GM12891 (cell line): ENCODE measurements around the gene C1orf50.
A peak's percentile ranks its signal among the peaks of the same experiment; 100 is the strongest.

Experiments used
- PAX5 ChIP-seq: IDR thresholded peaks from 2 replicates; pipeline ENCODE4 v1.6.1; 2011; ENCODE audit warnings: low read length, moderate library complexity, mild to moderate bottlenecking; ENCODE audit not compliant: insufficient read depth, severe bottlenecking
- POLR2A ChIP-seq: IDR thresholded peaks from 2 replicates; pipeline ENCODE4 v1.6.1; 2011; ENCODE audit warnings: low read depth, low read length, control low read depth
- POLR2AphosphoS5 ChIP-seq: IDR thresholded peaks from 2 replicates; pipeline ENCODE4 v1.6.1; 2011; ENCODE audit warnings: low read depth, low read length, control low read depth
- POU2F2 ChIP-seq: IDR thresholded peaks from 2 replicates; pipeline ENCODE4 v1.6.1; 2011; ENCODE audit warnings: low read depth, mild to moderate bottlenecking, control low read depth, low read length, moderate library complexity

- TF ChIP-seq POLR2AphosphoS5 = peak; percentile 97
- peak; percentile 96 for TF ChIP-seq POLR2A
- TF ChIP-seq PAX5 = no peak
- peak; percentile 60; the same call in 1 of the 2 replicates for TF ChIP-seq POU2F2
These were observed at the start of gene C1orf50, which contains the start of gene P3H1 for GRCh38 chr1:42766741-42767509.
